HepG2 (cell line): ENCODE measurements around the gene ACOX3. TPM values are rescaled to one million over a fixed set of nuclear protein-coding genes. Genes with fewer than 3 reads are reported as not detected.

Experiments
- E2F2 ChIP-seq: sonication (generic); formaldehyde crosslinking; IDR thresholded peaks from 2 replicates; pipeline ENCODE4 v1.4.0; 2020; ENCODE audit warnings: missing genetic modification reagents, borderline replicate concordance
- FOXJ3 ChIP-seq: sonication (generic); formaldehyde crosslinking; IDR thresholded peaks from 2 replicates; pipeline ENCODE4 v1.4.0; 2020; ENCODE audit warnings: missing genetic modification reagents, mild to moderate bottlenecking, borderline replicate concordance
- HBP1 ChIP-seq: IDR thresholded peaks from 2 replicates; pipeline ENCODE4 v1.6.1; 2016; ENCODE audit warnings: low read depth, control low read depth
- HNF4A ChIP-seq: sonication (generic); formaldehyde crosslinking; IDR thresholded peaks from 2 replicates; pipeline ENCODE4 v1.4.0; 2020; ENCODE audit warnings: missing genetic modification reagents
- KIAA2018 ChIP-seq: sonication (generic); formaldehyde crosslinking; IDR thresholded peaks from 2 replicates; pipeline ENCODE4 v1.5.0; 2020; ENCODE audit warnings: mild to moderate bottlenecking, missing genetic modification reagents, borderline replicate concordance
- RBFOX2 ChIP-seq: fragments of 200-400 bp; formaldehyde crosslinking; IDR thresholded peaks from 2 replicates; pipeline ENCODE4 v1.6.1; 2017; ENCODE audit warnings: low read depth, mild to moderate bottlenecking, low read length
- SAP130 ChIP-seq: IDR thresholded peaks from 2 replicates; pipeline ENCODE4 v1.6.1; 2016; ENCODE audit warnings: low read depth
- ZBTB21 ChIP-seq: sonication (generic); formaldehyde crosslinking; IDR thresholded peaks from 2 replicates; pipeline ENCODE4 v1.4.0; 2020; ENCODE audit warnings: missing genetic modification reagents
- ZNF30 ChIP-seq: sonication (generic); formaldehyde crosslinking; IDR thresholded peaks from 2 replicates; pipeline ENCODE4 v1.5.0; 2020; ENCODE audit warnings: mild to moderate bottlenecking, missing genetic modification reagents
- ZNF607 ChIP-seq: sonication (generic); formaldehyde crosslinking; IDR thresholded peaks from 2 replicates; pipeline ENCODE4 v1.5.1; 2020; ENCODE audit warnings: missing genetic modification reagents, mild to moderate bottlenecking, borderline replicate concordance
- ZNF777 ChIP-seq: sonication (generic); formaldehyde crosslinking; IDR thresholded peaks from 2 replicates; pipeline ENCODE4 v1.4.0; 2020; ENCODE audit warnings: missing genetic modification reagents
- polyA plus RNA-seq, 8 experiments: library from polyadenylated mRNA; depleted of rRNA in 3 of 8; stranded (reverse) in 7 of 8; unstranded in 1 of 8; fragments of >200 nt; fragmentation: Illumina TruSeq in 4 of 8; extraction: Trizol in 4 of 8; gene quantifications; 2 replicates each; pipeline versions ENCODE4 v1.2.1 to v1.2.3, GENCODE V29; 2011 to 2016; ENCODE audit warnings: low read depth in 4 of 8, missing spikeins in 1 of 8, mixed read lengths in 1 of 8; ENCODE audit not compliant: insufficient read depth in 1 of 8
- total RNA-seq, 5 experiments: library from RNA; depleted of rRNA; stranded (reverse); fragments of >200 nt; fragmentation: Illumina TruSeq; extraction: Trizol; gene quantifications; 2 replicates each; pipeline ENCODE4 v1.2.3, GENCODE V29; 2016; ENCODE audit warnings: low read depth in 1 of 5
- TF ChIP-seq, protein P1 (sequence below): sonication (generic); formaldehyde crosslinking; IDR thresholded peaks from 2 replicates; pipeline ENCODE4 v1.4.0; 2020; ENCODE audit warnings: missing genetic modification reagents
- TF ChIP-seq, protein P2 (sequence below): sonication (generic); formaldehyde crosslinking; IDR thresholded peaks from 2 replicates; pipeline ENCODE4 v1.5.0; 2020; ENCODE audit warnings: mild to moderate bottlenecking, missing genetic modification reagents

ACOX3 gene
- total and polyA plus RNA-seq, 2 of the 13 experiments (the other 11 are each of a cell fraction or from before 2014, with no cell fraction given) = 4.2 to 17.8 TPM

GRCh38 chr4:8440492-8441311 lies at the start of gene ACOX3, which contains the start of gene TRMT44 (continued):
- TF ChIP-seq FOXJ3 (CRISPR knock-in tag) (peak; percentile 42; the same call in 1 of the 2 replicates), HNF4A (CRISPR knock-in tag) (peak; percentile 42; the same call in 1 of the 2 replicates), HBP1 (CRISPR knock-in tag) (peak; percentile 88), ZNF607 (CRISPR knock-in tag) (no peak), ZBTB21 (CRISPR knock-in tag) (peak; percentile 86), RBFOX2 (peak; percentile 92), KIAA2018 (CRISPR knock-in tag) (no peak), SAP130 (CRISPR knock-in tag) (peak; percentile 99), ZNF777 (no peak), E2F2 (no peak), ZNF30 (no peak)
- TF ChIP-seq, protein P1, sequence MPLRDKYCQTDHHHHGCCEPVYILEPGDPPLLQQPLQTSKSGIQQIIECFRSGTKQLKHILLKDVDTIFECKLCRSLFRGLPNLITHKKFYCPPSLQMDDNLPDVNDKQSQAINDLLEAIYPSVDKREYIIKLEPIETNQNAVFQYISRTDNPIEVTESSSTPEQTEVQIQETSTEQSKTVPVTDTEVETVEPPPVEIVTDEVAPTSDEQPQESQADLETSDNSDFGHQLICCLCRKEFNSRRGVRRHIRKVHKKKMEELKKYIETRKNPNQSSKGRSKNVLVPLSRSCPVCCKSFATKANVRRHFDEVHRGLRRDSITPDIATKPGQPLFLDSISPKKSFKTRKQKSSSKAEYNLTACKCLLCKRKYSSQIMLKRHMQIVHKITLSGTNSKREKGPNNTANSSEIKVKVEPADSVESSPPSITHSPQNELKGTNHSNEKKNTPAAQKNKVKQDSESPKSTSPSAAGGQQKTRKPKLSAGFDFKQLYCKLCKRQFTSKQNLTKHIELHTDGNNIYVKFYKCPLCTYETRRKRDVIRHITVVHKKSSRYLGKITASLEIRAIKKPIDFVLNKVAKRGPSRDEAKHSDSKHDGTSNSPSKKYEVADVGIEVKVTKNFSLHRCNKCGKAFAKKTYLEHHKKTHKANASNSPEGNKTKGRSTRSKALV (CRISPR knock-in tag) = no peak
- TF ChIP-seq, protein P2, sequence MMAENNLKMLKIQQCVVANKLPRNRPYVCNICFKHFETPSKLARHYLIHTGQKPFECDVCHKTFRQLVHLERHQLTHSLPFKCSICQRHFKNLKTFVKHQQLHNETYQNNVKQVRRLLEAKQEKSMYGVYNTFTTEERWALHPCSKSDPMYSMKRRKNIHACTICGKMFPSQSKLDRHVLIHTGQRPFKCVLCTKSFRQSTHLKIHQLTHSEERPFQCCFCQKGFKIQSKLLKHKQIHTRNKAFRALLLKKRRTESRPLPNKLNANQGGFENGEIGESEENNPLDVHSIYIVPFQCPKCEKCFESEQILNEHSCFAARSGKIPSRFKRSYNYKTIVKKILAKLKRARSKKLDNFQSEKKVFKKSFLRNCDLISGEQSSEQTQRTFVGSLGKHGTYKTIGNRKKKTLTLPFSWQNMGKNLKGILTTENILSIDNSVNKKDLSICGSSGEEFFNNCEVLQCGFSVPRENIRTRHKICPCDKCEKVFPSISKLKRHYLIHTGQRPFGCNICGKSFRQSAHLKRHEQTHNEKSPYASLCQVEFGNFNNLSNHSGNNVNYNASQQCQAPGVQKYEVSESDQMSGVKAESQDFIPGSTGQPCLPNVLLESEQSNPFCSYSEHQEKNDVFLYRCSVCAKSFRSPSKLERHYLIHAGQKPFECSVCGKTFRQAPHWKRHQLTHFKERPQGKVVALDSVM (CRISPR knock-in tag) = no peak
